HepG2 (cell line): ENCODE results near the gene BPI.

Experiments used
- ARNT ChIP-seq: fragments of 450-650 bp; IDR thresholded peaks from 2 replicates; pipeline ENCODE4 v1.6.1; 2017
- E2F5 ChIP-seq: sonication (generic); formaldehyde crosslinking; conservative IDR thresholded peaks from 2 replicates; pipeline ENCODE4 v1.4.0; 2020; ENCODE audit warnings: missing genetic modification reagents
- IRF1 ChIP-seq: sonication (generic); formaldehyde crosslinking; IDR thresholded peaks from 2 replicates; pipeline ENCODE4 v1.4.0; 2020; ENCODE audit warnings: low read depth, mild to moderate bottlenecking, missing genetic modification reagents
- PBX3 ChIP-seq: sonication (generic); formaldehyde crosslinking; IDR thresholded peaks from 2 replicates; pipeline ENCODE4 v1.8.1; 2023; ENCODE audit warnings: missing genetic modification reagents, inconsistent platforms, borderline replicate concordance
- POGZ ChIP-seq: sonication (generic); formaldehyde crosslinking; IDR thresholded peaks from 2 replicates; pipeline ENCODE4 v1.4.0; 2020; ENCODE audit warnings: mild to moderate bottlenecking, missing genetic modification reagents
- POLR2AphosphoS5 ChIP-seq: IDR thresholded peaks from 2 replicates; pipeline ENCODE4 v1.6.1; 2012; ENCODE audit warnings: low read depth, low read length
- RXRA ChIP-seq: sonication (generic); formaldehyde crosslinking; IDR thresholded peaks from 2 replicates; pipeline ENCODE4 v1.5.1; 2020; ENCODE audit warnings: missing genetic modification reagents
- TAF1 ChIP-seq: sonication (generic); formaldehyde crosslinking; IDR thresholded peaks from 2 replicates; pipeline ENCODE4 v1.4.0; 2020; ENCODE audit warnings: missing genetic modification reagents
- YEATS4 ChIP-seq: sonication (generic); formaldehyde crosslinking; IDR thresholded peaks from 2 replicates; pipeline ENCODE4 v1.4.0; 2020; ENCODE audit warnings: missing genetic modification reagents, borderline replicate concordance
- YY1 ChIP-seq: IDR thresholded peaks from 2 replicates; pipeline ENCODE4 v1.6.1; 2011; ENCODE audit warnings: low read length, low read depth, moderate library complexity, mild to moderate bottlenecking; ENCODE audit not compliant: insufficient read depth, insufficient replicate concordance
- ZNF557 ChIP-seq: sonication (generic); formaldehyde crosslinking; IDR thresholded peaks from 2 replicates; pipeline ENCODE4 v1.4.0; 2020; ENCODE audit warnings: missing genetic modification reagents

GRCh38 chr20:38357653-38358207, 53.8 kb downstream of the BPI start:
- no peak for TF ChIP-seq IRF1 (CRISPR knock-in tag)
- no peak for TF ChIP-seq PBX3
- TF ChIP-seq POGZ (CRISPR knock-in tag), result no peak
- TF ChIP-seq YEATS4 (CRISPR knock-in tag), result no peak
- no peak for TF ChIP-seq YY1
- TF ChIP-seq ZNF557 (CRISPR knock-in tag), result no peak
- TF ChIP-seq TAF1 (CRISPR knock-in tag), result no peak
- TF ChIP-seq E2F5 (CRISPR knock-in tag), result no peak
- TF ChIP-seq RXRA, result no peak
- no peak for TF ChIP-seq POLR2AphosphoS5
- TF ChIP-seq ARNT, result no peak
